Superior temporal gyrus (tissue), 1 donor: ENCODE measurements around the gene DPF3.

Source experiments
- DNase-seq: peaks from one replicate; pipeline ENCODE4 v3.0.0-alpha.2; 2016; ENCODE audit errors: extremely low spot score

Gene DPF3

DNA sequence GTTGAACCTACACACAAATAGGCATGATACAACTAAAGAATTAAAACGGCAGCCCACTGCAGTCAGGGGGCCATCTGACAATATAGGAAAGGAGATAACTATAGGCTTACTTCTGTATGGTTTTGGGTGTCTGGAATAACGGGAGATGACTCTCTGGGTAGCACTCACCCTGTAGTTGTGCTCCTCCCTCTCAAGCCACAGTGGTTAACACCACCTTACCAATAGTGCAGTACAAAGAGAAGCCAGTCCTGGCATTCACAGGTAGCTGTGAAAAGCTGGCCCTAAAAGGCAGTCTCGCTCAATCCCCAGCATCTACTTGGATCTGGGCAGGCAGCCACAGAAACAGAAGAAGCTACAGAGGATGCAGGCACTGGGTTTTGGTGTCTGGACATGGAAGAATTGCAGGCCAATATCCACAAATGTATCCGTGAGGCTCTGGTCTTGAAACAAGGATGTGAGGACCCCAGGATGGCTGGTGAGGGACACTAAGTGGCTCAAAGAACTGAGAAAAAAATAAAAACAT is 93.0 kb downstream of the DPF3 start:
- no peak for DNase-seq

- DNase-seq = no peak
These were observed 93.6 kb downstream of the DPF3 start for GRCh38 chr14:72800296-72800695.

DNA sequence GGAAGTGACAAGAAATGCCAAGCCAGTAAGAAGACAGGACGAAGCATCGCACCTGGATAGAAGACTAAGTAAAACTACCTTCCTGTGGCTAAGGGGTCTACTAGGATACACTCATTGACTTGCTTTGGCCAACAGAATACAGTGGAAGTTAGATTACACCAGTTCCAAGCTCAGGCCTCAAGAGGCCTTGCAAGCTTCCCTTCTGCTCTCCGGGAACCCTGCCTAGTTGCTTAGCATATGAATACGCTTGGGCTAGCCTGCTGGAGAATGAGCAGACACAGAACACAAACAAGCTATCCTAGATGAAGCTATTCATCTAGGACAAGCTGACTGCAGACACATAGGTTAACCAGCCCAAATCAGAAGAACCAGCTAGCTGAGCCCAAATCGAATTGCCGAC is 97.0 kb downstream of the DPF3 start:
- no peak for DNase-seq

DNA sequence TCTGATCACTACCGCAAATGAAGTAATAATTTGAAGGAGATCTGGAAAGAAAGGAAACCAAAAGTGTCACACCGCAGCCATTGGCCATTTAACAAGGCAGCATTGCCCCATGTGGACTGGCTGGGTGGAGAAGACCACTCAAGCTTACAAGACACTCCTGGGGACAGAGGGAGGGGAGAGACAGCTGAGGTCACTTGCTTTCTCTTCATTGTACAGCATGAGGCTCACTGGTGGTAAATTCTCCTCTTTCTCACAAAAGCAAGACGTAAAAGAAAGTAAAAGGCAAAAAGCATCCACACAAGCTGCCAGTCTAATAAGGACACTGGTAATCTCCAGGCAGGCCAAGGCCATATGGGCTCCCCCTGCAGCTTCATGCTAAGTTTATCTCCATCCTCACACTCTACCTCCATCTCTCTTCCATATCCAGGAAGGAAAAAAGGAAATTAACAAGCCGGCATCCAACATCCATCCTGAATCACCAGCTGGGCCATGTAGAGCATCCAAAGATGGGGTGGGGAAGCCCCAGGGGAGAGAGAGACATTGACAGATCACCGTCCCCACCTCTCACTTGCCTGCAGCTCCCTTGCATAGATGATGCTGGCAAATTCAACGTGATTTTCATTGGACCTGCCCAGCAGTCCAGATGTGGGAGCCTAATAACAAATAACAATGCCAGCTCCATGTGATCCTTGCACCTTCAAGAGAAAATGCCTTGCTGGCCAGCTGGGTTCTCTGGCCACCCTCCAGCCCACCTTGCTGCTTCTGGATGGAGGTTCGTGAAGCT is 100.6 kb downstream of the DPF3 start:
- DNase-seq = peak; percentile 49

- DNase-seq = peak; percentile 67
These were observed 101.7 kb downstream of the DPF3 start for GRCh38 chr14:72792051-72792788.

- DNase-seq = no peak
These were observed 102.9 kb downstream of the DPF3 start for GRCh38 chr14:72790887-72791566.

DNA sequence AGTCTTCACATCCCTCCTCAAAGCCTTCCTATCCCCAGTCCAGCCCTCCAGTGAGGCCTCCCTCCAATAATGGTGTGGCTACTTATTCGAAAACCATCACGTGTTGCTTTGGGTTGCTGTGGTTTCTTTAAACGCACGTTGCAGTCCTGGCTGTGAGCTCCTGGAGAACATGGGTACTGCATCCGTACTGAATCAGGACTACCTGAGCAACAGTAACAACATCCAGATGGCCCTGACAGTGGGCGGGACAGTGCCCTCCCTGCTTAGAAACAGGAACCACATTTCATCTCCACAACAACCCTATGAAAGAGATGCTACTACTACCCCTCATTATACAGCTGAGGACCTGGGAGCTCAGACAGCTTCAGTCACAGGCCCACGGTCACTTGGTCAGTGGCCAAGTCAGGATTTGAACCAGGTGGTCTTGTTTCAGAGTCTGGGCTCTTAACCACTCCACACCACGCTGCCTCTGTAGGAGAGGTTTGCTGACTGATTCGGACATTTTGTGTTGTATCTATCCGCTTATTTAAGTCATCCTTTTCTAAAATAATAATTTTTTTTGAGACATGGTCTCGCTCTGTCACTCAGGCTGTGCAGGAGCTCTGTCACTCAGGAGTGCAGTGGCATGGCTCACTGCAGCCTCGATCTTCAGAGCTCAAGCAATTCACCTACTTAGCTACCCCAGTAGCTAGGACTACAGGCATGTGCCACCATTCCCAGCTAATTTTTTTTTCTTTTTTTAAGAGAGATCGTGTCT is 104.8 kb downstream of the DPF3 start:
- DNase-seq = no peak

DNA sequence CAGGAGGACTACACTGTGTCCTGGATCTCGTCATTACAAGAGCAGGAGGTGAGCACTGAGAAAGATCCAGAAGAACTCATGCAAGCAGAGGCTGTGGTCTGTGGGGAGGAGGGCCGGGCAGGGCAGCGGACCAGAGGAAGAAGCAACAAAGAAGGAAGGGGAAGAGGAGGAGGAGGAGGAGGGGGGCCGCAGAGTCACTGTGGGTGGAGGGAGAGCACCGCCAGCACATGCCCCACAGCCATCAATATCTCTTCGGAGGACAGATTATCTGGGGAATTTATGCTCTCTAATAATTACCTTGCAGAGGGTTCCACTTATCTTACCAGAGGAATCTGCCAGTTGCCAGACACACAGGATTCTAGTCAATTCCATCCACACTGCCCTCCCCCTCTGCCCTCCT is 105.6 kb downstream of the DPF3 start:
- DNase-seq = no peak

DNA sequence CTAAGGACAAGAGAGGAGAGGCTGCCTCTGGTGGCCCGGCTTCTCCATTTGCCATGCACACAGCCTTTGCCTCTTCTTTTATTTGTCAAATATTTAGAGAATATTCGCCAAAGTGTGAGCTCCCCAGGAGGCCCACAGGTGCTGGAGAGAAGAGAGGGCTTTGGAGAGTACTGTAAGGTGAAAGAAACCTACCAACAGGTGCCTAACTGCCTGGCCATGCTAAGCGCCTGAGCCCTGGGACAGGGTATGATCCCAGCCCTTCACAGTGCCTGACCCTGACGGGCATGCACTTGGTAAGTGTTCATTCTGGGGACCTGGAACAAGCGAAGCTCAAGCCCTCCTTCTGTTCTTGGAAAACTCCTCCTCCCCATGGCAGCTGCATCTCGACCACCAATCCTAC is 106.1 kb downstream of the DPF3 start:
- DNase-seq = no peak

- DNase-seq = no peak
These were observed 107.2 kb downstream of the DPF3 start for GRCh38 chr14:72786378-72787350.

GRCh38 chr14:72783741-72784140 is 110.2 kb downstream of the DPF3 start:
- no peak for DNase-seq

DNA sequence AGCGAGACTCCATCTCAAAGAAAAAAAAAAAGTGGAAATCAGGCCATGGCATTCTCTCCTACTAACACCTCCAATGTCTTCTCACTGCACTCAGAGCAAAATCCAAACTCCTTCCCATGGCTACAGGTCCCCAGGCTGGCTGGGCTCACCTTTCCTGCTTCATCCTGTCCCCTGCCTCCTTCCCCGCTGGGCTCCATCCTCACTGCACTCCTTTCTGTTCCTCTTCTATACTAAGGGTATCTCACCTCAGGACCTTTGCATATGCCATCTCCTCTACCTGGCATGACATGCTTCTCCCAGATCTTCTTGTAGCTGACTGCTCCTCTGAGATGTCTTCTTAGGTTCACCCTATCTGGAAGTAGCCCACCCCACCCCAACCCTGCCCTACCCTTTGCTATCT is 111.1 kb downstream of the DPF3 start:
- DNase-seq = no peak

DNA sequence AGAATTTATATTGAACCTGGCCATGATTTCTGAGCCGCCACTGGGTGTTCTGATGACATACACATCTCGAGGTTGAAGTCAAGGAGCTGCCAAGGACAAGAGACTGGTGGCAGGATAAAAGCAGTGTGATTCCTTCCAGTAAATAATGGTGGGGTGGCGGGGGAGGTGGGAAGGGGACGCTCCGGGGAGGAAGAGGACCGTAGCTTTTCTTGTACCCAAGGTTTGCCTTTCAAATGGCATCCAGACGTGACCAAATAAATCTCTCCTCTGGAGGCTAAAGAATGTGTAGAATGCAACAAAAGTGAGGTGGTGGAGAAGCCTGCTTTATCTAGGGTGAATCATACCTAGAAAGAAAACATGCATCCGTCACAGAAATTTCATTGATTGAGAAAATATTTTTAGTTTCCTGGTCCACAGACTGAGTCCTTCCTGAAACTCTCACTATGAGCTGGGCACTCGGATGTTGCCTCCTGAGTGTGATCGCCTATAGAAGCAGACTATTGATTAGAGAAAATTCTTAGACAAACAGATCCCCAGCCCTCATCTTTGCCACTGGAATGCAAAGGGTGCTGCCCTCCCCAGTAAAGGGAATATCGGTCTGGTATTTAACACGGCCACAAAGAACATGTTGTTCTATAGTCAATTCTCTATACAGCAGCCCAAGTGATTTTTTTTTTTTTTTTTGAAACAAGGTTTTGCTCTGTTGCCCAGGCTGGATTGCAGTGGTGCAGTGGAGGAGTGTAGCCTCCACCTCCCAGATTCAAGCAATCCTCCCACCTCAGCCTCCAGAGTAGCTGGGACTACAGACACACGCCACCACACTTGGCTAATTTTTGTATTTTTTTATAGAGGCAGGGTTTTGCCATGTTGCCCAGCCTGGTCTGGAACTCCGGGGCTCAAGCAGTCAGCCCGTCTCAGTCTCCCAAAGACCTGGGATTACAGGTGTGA is 112.1 kb downstream of the DPF3 start:
- DNase-seq = no peak

- no peak for DNase-seq
These were observed 113.2 kb downstream of the DPF3 start for GRCh38 chr14:72780751-72781150.

- no peak for DNase-seq
These were observed 114.2 kb downstream of the DPF3 start for GRCh38 chr14:72779679-72780078.

DNA sequence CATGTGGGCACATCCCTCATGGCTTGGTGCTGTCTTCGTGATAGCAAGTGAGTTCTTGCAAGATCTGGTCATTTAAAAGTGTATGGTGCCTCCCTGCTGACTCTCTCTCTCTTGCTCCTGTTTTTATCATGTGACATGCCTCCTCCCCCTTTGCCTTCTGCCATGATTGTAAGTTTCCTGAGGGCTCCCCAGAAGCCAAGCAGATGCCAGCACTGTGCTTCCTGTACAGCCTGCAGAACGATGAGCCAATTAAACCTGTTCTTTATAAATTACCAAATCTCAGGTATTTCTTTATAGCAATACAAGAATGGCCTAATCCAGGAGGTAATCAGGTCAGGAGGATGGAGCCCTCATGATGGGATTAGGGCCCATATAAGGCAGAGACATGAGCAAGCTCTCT is 116.3 kb downstream of the DPF3 start:
- DNase-seq = no peak

GRCh38 chr14:72776701-72777261 is 117.1 kb downstream of the DPF3 start:
- no peak for DNase-seq

DNA sequence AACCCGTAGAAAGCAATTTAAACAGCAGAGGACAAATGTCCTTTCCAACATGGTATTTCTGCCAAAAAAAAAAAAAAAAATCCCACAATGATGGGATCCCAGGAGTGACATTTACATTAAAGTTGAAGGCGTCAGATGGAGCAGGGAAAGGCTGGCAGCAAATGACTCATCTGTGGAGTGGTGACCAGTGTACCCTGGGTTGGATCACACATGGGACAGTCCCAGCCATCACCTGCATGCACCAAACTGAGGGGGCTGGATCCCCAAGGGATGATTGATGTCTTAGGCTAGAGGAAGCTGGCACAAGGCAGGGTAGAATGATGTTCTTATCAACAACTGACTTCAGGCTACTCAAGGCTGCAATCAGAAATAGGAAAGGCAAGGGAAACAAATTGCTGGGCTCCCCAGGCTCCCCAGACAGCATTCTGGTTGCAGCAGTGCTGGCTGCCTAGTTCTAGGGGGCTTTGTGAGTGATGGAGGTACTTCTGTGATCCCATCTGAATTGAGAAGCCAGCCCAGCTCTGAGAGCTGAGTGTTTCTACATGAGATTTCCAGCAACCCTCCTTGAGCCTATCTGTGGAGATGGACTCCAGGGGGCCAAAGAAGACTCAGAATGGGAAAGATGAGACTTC is 117.9 kb downstream of the DPF3 start:
- no peak for DNase-seq
